ENCODE results near the gene RAI2.

RAI2 gene

DNA sequence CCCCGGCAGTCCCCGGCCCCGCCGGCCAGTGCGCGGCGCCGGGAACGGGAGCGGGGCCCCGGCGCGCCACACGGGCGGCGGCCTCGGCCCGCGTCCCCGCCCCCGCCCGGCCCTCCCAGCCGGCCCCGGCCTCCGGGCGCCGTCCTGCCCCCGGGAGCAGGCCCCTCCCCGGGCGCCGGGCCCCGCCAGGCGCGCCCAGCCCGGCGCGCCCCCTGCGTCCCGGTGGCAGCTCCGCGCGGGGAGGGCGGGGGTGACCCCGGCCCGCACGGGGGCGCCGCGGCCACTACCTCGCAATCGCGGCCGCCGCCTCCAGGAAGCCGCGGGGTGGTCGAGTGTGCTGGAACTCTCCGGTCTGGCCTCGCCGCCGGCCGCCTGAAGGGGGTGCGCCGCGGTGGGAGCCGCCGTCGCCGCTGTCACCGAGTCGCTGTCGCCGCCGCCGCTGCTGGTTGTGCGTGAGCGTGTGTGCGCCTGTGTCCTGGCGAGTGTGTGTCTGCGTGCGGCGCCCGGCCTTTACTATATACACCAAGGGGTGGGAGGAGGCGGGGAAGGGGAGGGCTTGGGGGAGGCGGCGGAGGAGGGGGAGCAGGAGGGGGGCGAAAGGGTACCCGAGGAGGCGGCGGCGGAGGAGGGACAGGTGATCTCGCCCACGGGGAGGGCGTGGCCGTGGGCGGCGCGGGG, at the start of gene RAI2:
TSS of gene RAI2 (minus strand) at position 488 of the 678 bp plus-strand sequence. CDS start 59,288 bp downstream, outside the sequence.
- no peak for DNase-seq (ENCODE audit: extremely low read depth, low read depth)
- TF ChIP-seq CTCF (IDR thresholded peaks at IDR 0.05; ENCODE audit: low read depth, low read length, missing control alignments), result no peak
- no peak within 1 kb of the TSS for H3K4me3 ChIP-seq (replicated peaks; ENCODE audit: low read depth, low read length)

GRCh38 chrX:17888421-17888820, 27.3 kb upstream of the RAI2 start:
- TF ChIP-seq CTCF (IDR thresholded peaks at IDR 0.05; ENCODE audit: low read depth, low read length, missing control alignments), result no peak
- no peak for DNase-seq (ENCODE audit: extremely low read depth, low read depth)
- H3K4me3 ChIP-seq (replicated peaks; ENCODE audit: low read depth, low read length), result no peak overlapping the region

DNA sequence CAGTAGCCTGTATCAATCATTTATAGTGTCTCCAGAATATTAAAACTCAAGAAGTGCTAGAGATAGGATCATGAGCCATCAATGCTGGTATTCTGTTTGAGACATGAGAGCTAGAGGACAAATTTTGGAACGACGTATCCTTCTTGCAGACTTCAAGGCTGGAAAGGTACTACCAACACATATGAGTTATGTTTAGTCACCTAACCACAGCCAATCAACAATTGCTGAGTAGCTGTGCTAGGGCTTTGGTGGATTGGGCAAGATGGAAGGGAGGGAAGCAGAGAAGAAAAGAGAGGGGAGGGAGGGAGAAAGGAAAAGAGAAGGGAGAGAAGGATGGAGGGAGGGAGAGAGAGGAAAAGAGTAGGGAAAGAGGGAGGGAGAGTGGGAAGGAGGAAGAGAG, 21.6 kb upstream of the RAI2 start:
- H3K4me3 ChIP-seq (replicated peaks; ENCODE audit: low read depth, low read length), result no peak overlapping the region
- no peak for TF ChIP-seq CTCF (IDR thresholded peaks at IDR 0.05; ENCODE audit: low read depth, low read length, missing control alignments)
- DNase-seq (ENCODE audit: extremely low read depth, low read depth), result no peak

GRCh38 chrX:17878028-17878670, 17.1 kb upstream of the RAI2 start:
- no peak for DNase-seq (ENCODE audit: extremely low read depth, low read depth)
- H3K4me3 ChIP-seq (replicated peaks; ENCODE audit: low read depth, low read length), result no peak overlapping the region
- no peak for TF ChIP-seq CTCF (IDR thresholded peaks at IDR 0.05; ENCODE audit: low read depth, low read length, missing control alignments)

DNA sequence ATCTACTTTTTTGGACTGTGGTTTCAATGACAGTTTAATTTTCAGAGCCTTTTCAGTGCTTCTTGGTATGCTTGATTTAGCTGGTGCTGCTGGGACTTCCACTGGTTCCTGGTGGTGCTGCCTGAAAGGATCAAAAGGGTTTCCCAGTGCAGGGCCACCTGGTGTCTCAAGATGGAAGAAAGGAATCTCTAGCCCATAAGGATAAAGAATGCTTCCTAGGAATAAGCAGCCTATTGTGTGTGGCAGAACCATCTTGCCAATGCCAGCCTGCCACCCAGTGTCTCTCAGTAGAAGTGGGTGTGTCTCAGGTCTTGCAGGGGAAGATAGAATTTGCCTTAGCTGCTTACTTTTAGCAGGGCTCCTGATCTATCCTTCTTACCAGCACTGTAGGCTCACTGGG, 15.0 kb upstream of the RAI2 start:
- DNase-seq (ENCODE audit: extremely low read depth, low read depth), result no peak
- TF ChIP-seq CTCF (IDR thresholded peaks at IDR 0.05; ENCODE audit: low read depth, low read length, missing control alignments), result no peak
- H3K4me3 ChIP-seq (replicated peaks; ENCODE audit: low read depth, low read length), result no peak overlapping the region

GRCh38 chrX:17869580-17869979, 8.5 kb upstream of the RAI2 start:
- TF ChIP-seq CTCF (IDR thresholded peaks at IDR 0.05; ENCODE audit: low read depth, low read length, missing control alignments), result no peak
- no peak overlapping the region for H3K4me3 ChIP-seq (replicated peaks; ENCODE audit: low read depth, low read length)
- DNase-seq (ENCODE audit: extremely low read depth, low read depth), result no peak

All from HFF-Myc (cell line).